H1 (cell line): ENCODE results near the gene AIDA. TPM values are rescaled to one million over a fixed set of nuclear protein-coding genes. Genes with fewer than 3 reads are reported as not detected.

Experiments
- CTCF ChIA-PET: fragments of 300-600 bp; sonication (Branson Sonifier 250); formaldehyde crosslinking; loops from one replicate; lab custom pipeline; 2021; ENCODE audit not compliant: partially characterized antibody; lab: Charles Lee
- POLR2A ChIA-PET: fragments of 300-600 bp; sonication (Branson Sonifier 250); formaldehyde crosslinking; loops from one replicate; lab custom pipeline; 2021; ENCODE audit warnings: inconsistent platforms; ENCODE audit not compliant: partially characterized antibody; lab: Charles Lee
- DNase-seq, 2 experiments: peaks; one replicate each; pipeline versions ENCODE4 v3.0.0 to v3.0.0-alpha.2; 2010 to 2022; ENCODE audit warnings: low spot score in 2 of 2, low read depth in 1 of 2, mixed read lengths in 1 of 2
- FAIRE-seq: peaks from 2 replicates; lab custom pipeline; 2011; peaks lifted over from hg19 to GRCh38; lab: Jason Lieb, UNC
- H2AFZ ChIP-seq: 2 replicates; pipeline ENCODE4 v1.8.1; 2012; ENCODE audit warnings: low read length, inconsistent platforms
- H2AK5ac ChIP-seq: 2 replicates; pipeline ENCODE4 v1.6.1; 2013; ENCODE audit warnings: low read depth, low read length
- H2BK120ac ChIP-seq: replicated peaks from 2 replicates; pipeline ENCODE3; 2013; ENCODE audit warnings: low read depth, low read length, inconsistent platforms
- H2BK12ac ChIP-seq: 2 replicates; pipeline ENCODE4 v1.6.1; 2013; ENCODE audit warnings: low read depth, low read length
- H2BK15ac ChIP-seq: 2 replicates; pipeline ENCODE4 v1.6.1; 2013; ENCODE audit warnings: low read length
- H2BK20ac ChIP-seq: 2 replicates; pipeline ENCODE4 v1.6.1; 2013; ENCODE audit warnings: low read length
- H2BK5ac ChIP-seq: 2 replicates; pipeline ENCODE4 v1.6.1; 2013; ENCODE audit warnings: low read depth, low read length
- H3K14ac ChIP-seq: 2 replicates; pipeline ENCODE4 v1.6.1; 2013; ENCODE audit warnings: inconsistent platforms; ENCODE audit not compliant: insufficient read length
- H3K18ac ChIP-seq: 2 replicates; pipeline ENCODE4 v1.6.1; 2013; ENCODE audit warnings: low read length; ENCODE audit errors: extremely low read depth
- H3K23ac ChIP-seq: 2 replicates; pipeline ENCODE4 v1.6.1; 2013; ENCODE audit warnings: inconsistent platforms; ENCODE audit not compliant: insufficient read length
- H3K23me2 ChIP-seq: 2 replicates; pipeline ENCODE4 v1.6.1; 2013; ENCODE audit warnings: low read depth, low read length
- H3K27ac ChIP-seq: 2 replicates; pipeline ENCODE4 v1.6.1; 2011; ENCODE audit warnings: low read depth, low read length, inconsistent platforms
- H3K27me3 ChIP-seq, 4 experiments: replicated peaks in 1 of 4; 1 replicate in 1 of 4; 2 replicates in 3 of 4; pipeline versions ENCODE4 v1.6.1 to v1.8.1; 2011 to 2013; ENCODE audit warnings: low read length in 3 of 4, mild to moderate bottlenecking in 3 of 4, inconsistent platforms in 2 of 4, mixed read lengths in 2 of 4, moderate library complexity in 1 of 4; ENCODE audit not compliant: control insufficient read depth in 3 of 4, insufficient read depth in 3 of 4; ENCODE audit errors: extremely low read depth in 1 of 4
- H3K36me3 ChIP-seq, 4 experiments: 2 replicates each; pipeline versions ENCODE4 v1.6.1 to v1.8.1; 2011 to 2013; ENCODE audit warnings: mild to moderate bottlenecking in 4 of 4, low read length in 3 of 4, moderate library complexity in 2 of 4, control low read depth in 1 of 4, inconsistent platforms in 1 of 4; ENCODE audit not compliant: insufficient read depth in 4 of 4, control insufficient read depth in 2 of 4
- H3K4ac ChIP-seq: replicated peaks from 2 replicates; pipeline ENCODE3; 2013; ENCODE audit warnings: low read length, low read depth, mixed read lengths, inconsistent platforms; ENCODE audit not compliant: insufficient read length
- H3K4me1 ChIP-seq, 4 experiments: replicated peaks in 1 of 4; 1 replicate in 1 of 4; 2 replicates in 3 of 4; pipeline versions ENCODE4 v1.6.1 to v1.8.1; 2011 to 2013; ENCODE audit warnings: low read length in 3 of 4, inconsistent platforms in 2 of 4, mixed read lengths in 1 of 4; ENCODE audit not compliant: insufficient read depth in 4 of 4, control insufficient read depth in 3 of 4
- H3K4me2 ChIP-seq, 2 experiments: 2 replicates each; pipeline versions ENCODE4 v1.6.1 to v1.8.1; 2011 to 2013; ENCODE audit warnings: low read depth in 2 of 2, low read length in 2 of 2, control low read depth in 1 of 2, inconsistent platforms in 1 of 2, mild to moderate bottlenecking in 1 of 2; ENCODE audit not compliant: insufficient read depth in 1 of 2
- H3K4me3 ChIP-seq, 4 experiments: fragments of 200-600, 300-600 bp in 1 of 4; sonication (generic), shearing (Covaris generic), sonication (Bioruptor Twin) in 1 of 4; 2 replicates each; pipeline versions ENCODE4 v1.5.1 to v1.8.1; 2011 to 2016; ENCODE audit warnings: low read length in 4 of 4, low read depth in 3 of 4, control low read depth in 2 of 4, inconsistent platforms in 2 of 4, mild to moderate bottlenecking in 2 of 4, mixed read lengths in 1 of 4, moderate library complexity in 1 of 4; ENCODE audit not compliant: insufficient read depth in 2 of 4; ENCODE audit errors: extremely low read depth in 1 of 4
- H3K56ac ChIP-seq: replicated peaks from 2 replicates; pipeline ENCODE3; 2013; ENCODE audit warnings: low read depth, mild to moderate bottlenecking, mixed read lengths, low read length, inconsistent platforms; ENCODE audit not compliant: insufficient read length
- H3K79me1 ChIP-seq: 2 replicates; pipeline ENCODE4 v1.6.1; 2013; ENCODE audit warnings: low read depth, low read length, control low read depth
- H3K79me2 ChIP-seq, 2 experiments: 2 replicates each; pipeline versions ENCODE4 v1.6.1 to v1.8.1; 2012 to 2013; ENCODE audit warnings: low read length in 2 of 2, mild to moderate bottlenecking in 2 of 2, inconsistent platforms in 1 of 2; ENCODE audit not compliant: insufficient read depth in 2 of 2, control insufficient read depth in 1 of 2
- H3K9ac ChIP-seq, 4 experiments: replicated peaks in 1 of 4; 1 replicate in 1 of 4; 2 replicates in 3 of 4; pipeline versions ENCODE4 v1.6.1 to v1.8.1; 2011 to 2013; ENCODE audit warnings: low read depth in 3 of 4, low read length in 3 of 4, control low read depth in 2 of 4, mild to moderate bottlenecking in 2 of 4, moderate library complexity in 2 of 4, inconsistent platforms in 1 of 4; ENCODE audit errors: extremely low read depth in 1 of 4
- H3K9me3 ChIP-seq, 2 experiments: 2 replicates each; pipeline versions ENCODE4 v1.6.1 to v1.8.1; 2012 to 2013; ENCODE audit warnings: mild to moderate bottlenecking in 2 of 2, moderate library complexity in 2 of 2, control low read depth in 1 of 2, inconsistent platforms in 1 of 2, low read depth in 1 of 2, low read length in 1 of 2, mixed read lengths in 1 of 2; ENCODE audit not compliant: insufficient read depth in 2 of 2
- H4K20me1 ChIP-seq, 2 experiments: replicated peaks in 1 of 2; 2 replicates each; pipeline versions ENCODE3 to v1.8.1; 2011 to 2013; ENCODE audit warnings: inconsistent platforms in 2 of 2, low read length in 2 of 2, mild to moderate bottlenecking in 1 of 2; ENCODE audit not compliant: insufficient read depth in 2 of 2, control insufficient read depth in 1 of 2
- H4K5ac ChIP-seq: 2 replicates; pipeline ENCODE4 v1.6.1; 2013; ENCODE audit warnings: low read length, low read depth, mixed read lengths, inconsistent platforms; ENCODE audit not compliant: insufficient read length
- H4K8ac ChIP-seq: 2 replicates; pipeline ENCODE4 v1.8.0; 2013; ENCODE audit warnings: mild to moderate bottlenecking, moderate library complexity, low read length, inconsistent platforms; ENCODE audit not compliant: insufficient read depth; ENCODE audit errors: extremely low read depth
- H4K91ac ChIP-seq: replicated peaks from 2 replicates; pipeline ENCODE3; 2013; ENCODE audit warnings: low read length, mixed read lengths, inconsistent platforms; ENCODE audit not compliant: insufficient read length
- FOSL1 ChIP-seq: IDR thresholded peaks from 2 replicates; pipeline ENCODE4 v1.6.1; 2011; ENCODE audit warnings: mild to moderate bottlenecking, low read depth, low read length, moderate library complexity; ENCODE audit not compliant: insufficient read depth
- POLR2AphosphoS5 ChIP-seq: IDR thresholded peaks from 2 replicates; pipeline ENCODE4 v1.6.1; 2011; ENCODE audit warnings: low read depth, low read length
- RAD21 ChIP-seq, 2 experiments: IDR thresholded peaks in 1 of 2; conservative IDR thresholded peaks in 1 of 2; 2 replicates each; pipeline ENCODE4 v1.6.1; 2011; ENCODE audit warnings: low read depth in 2 of 2, low read length in 2 of 2, improper control_type of control experiment in 1 of 2, inconsistent platforms in 1 of 2, mild to moderate bottlenecking in 1 of 2, moderate library complexity in 1 of 2
- RBBP5 ChIP-seq: IDR thresholded peaks from 2 replicates; pipeline ENCODE4 v1.7.1; 2012; ENCODE audit warnings: low read depth, mild to moderate bottlenecking, inconsistent platforms, low read length, moderate library complexity, borderline replicate concordance
- RNF2 ChIP-seq: fragments of 200-900, 300-1000 bp; sonication (generic); IDR thresholded peaks from 2 replicates; pipeline ENCODE4 v1.7.1; 2016; ENCODE audit warnings: borderline replicate concordance, low read depth, mild to moderate bottlenecking, antibody characterized with exemption, low read length; ENCODE audit not compliant: poor library complexity, severe bottlenecking; ENCODE audit errors: missing control alignments
- RXRA ChIP-seq: IDR thresholded peaks from 2 replicates; pipeline ENCODE4 v1.6.1; 2011; ENCODE audit warnings: low read depth, mild to moderate bottlenecking, low read length, moderate library complexity; ENCODE audit not compliant: insufficient read depth
- SP2 ChIP-seq: IDR thresholded peaks from 2 replicates; pipeline ENCODE4 v1.6.1; 2012; ENCODE audit warnings: mild to moderate bottlenecking, low read length, inconsistent platforms
- polyA plus RNA-seq, 7 experiments: library from polyadenylated mRNA; depleted of rRNA in 3 of 7; stranded (reverse) in 5 of 7; unstranded in 2 of 7; fragments of >200 nt in 5 of 7; fragments of 200-250 nt in 2 of 7; gene quantifications; 1 replicate in 5 of 7; 2 replicates in 1 of 7; 4 replicates in 1 of 7; pipeline versions ENCODE4 v1.2.1 to v1.2.3, GENCODE V29; 2011 to 2013; ENCODE audit warnings: missing spikeins in 2 of 7, mixed read lengths in 2 of 7
- total RNA-seq: library from RNA; stranded (reverse); fragmentation: NEBNext Ultra II Directional; extraction: Animal tissue kit (Norgen Biotek cat#: 25700); gene quantifications from 2 replicates; pipeline ENCODE4 v1.2.1, GENCODE V29; 2021
- TF ChIP-seq, protein P1 (sequence below): IDR thresholded peaks from 2 replicates; pipeline ENCODE4 v1.6.1; 2011; ENCODE audit warnings: low read depth, mild to moderate bottlenecking, low read length; ENCODE audit not compliant: insufficient read depth
- TF ChIP-seq, protein P2 (sequence below): IDR thresholded peaks from 2 replicates; pipeline ENCODE4 v1.6.1; 2012; ENCODE audit warnings: inconsistent platforms
- TF ChIP-seq, protein P3 (sequence below), 3 experiments: IDR thresholded peaks; 1 replicate in 2 of 3; 2 replicates in 1 of 3; pipeline versions ENCODE4 v1.5.1 to v1.6.1; 2011; ENCODE audit warnings: low read length in 3 of 3, mild to moderate bottlenecking in 3 of 3, inconsistent platforms in 2 of 3, low read depth in 1 of 3, moderate library complexity in 1 of 3; ENCODE audit not compliant: insufficient read depth in 1 of 3; ENCODE audit errors: control extremely low read depth in 1 of 3

Gene AIDA
- total and polyA plus RNA-seq, 2 of the 8 experiments (the other 6 are each of a cell fraction or from before 2014, with no cell fraction given) = 52.5 to 103 TPM

DNA sequence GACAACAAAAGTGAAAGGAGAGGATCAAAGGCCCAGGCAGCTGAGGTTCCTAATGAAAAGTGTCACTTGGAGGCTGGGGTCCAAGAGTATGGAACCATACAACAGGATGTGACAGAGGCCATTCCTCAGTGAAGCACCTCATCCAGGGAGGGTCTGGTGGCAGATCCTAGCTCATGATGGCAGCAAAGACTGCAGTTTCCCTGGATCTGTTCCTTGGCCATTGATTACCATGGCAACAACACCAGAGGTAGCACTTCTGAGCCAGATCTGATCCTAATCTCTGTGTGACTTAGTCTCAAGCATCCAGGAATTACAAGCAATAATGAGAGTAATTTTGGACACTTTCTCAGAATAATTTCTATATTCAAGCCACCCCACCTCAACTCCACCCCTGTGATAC lies 37.6 kb upstream of the AIDA start:
- Histone ChIP-seq H3K9me3 (no peaks in the 10 kb centered on the region), H2AK5ac (no peak overlapping the region), H2BK5ac (no peak overlapping the region), H4K5ac (no peak overlapping the region), H3K27ac (no peak overlapping the region), H4K20me1 (no peaks in the 10 kb centered on the region), H4K8ac (no peak overlapping the region), H3K14ac (no peak overlapping the region), H3K4ac (no peak overlapping the region), H2BK20ac (no peak overlapping the region), H3K79me1 (no peaks in the 10 kb centered on the region), H3K27me3 (no peaks in the 10 kb centered on the region), H3K36me3 (no peaks in the 10 kb centered on the region), H3K23ac (no peak overlapping the region), H2AFZ (no peak overlapping the region), H3K23me2 (no peaks in the 10 kb centered on the region), H4K91ac (no peak overlapping the region), H3K79me2 (no peaks in the 10 kb centered on the region), H3K4me2 (no peak overlapping the region), H3K9ac (no peak overlapping the region), H3K18ac (no peak overlapping the region), H2BK120ac (no peak overlapping the region), H2BK12ac (no peak overlapping the region), H3K4me3 (no peak overlapping the region), H3K56ac (no peak overlapping the region), H3K4me1 (no peaks in the 10 kb centered on the region), H2BK15ac (no peak overlapping the region)
- FAIRE-seq (peak; percentile 7), DNase-seq (no peak)
- ChIA-PET CTCF (interaction anchor here (0.7 to 3.6 kb wide), 11 partner anchors 11 to 380 kb away, joined by 3 to 17 read pairs (median 6); partner anchors contain the start of gene FAM177B), POLR2A (interaction anchor here (1.8 kb wide), 1 partner anchor 13 kb away, joined by 5 read pairs; the partner anchor contains the start of gene FAM177B)
- TF ChIP-seq RAD21 (IDR thresholded peaks at IDR 0.05 in 1 of 2, conservative IDR thresholded peaks at IDR 0.05 in 1 of 2; ENCODE audit: low read depth in 2 of 2, low read length in 2 of 2) = peak; percentile 64 to 66
- TF ChIP-seq RNF2 = no peak
- TF ChIP-seq RBBP5 = no peak
- no peak for TF ChIP-seq SP2
- TF ChIP-seq, protein P1, sequence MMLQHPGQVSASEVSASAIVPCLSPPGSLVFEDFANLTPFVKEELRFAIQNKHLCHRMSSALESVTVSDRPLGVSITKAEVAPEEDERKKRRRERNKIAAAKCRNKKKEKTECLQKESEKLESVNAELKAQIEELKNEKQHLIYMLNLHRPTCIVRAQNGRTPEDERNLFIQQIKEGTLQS = no peak
- TF ChIP-seq FOSL1 = no peak
- TF ChIP-seq RXRA = no peak
- TF ChIP-seq, protein P2, sequence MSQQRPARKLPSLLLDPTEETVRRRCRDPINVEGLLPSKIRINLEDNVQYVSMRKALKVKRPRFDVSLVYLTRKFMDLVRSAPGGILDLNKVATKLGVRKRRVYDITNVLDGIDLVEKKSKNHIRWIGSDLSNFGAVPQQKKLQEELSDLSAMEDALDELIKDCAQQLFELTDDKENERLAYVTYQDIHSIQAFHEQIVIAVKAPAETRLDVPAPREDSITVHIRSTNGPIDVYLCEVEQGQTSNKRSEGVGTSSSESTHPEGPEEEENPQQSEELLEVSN = no peak
- TF ChIP-seq, protein P3, sequence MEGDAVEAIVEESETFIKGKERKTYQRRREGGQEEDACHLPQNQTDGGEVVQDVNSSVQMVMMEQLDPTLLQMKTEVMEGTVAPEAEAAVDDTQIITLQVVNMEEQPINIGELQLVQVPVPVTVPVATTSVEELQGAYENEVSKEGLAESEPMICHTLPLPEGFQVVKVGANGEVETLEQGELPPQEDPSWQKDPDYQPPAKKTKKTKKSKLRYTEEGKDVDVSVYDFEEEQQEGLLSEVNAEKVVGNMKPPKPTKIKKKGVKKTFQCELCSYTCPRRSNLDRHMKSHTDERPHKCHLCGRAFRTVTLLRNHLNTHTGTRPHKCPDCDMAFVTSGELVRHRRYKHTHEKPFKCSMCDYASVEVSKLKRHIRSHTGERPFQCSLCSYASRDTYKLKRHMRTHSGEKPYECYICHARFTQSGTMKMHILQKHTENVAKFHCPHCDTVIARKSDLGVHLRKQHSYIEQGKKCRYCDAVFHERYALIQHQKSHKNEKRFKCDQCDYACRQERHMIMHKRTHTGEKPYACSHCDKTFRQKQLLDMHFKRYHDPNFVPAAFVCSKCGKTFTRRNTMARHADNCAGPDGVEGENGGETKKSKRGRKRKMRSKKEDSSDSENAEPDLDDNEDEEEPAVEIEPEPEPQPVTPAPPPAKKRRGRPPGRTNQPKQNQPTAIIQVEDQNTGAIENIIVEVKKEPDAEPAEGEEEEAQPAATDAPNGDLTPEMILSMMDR (IDR thresholded peaks at IDR 0.05; ENCODE audit: control extremely low read depth in 1 of 3, insufficient read depth in 1 of 3, low read depth in 1 of 3, low read length in 3 of 3) = peak; percentile 15 to 33 (median 17); a peak in 3 of 4 replicates
- TF ChIP-seq POLR2AphosphoS5 = no peak
